B cell (primary cell): ENCODE data around the gene DISP2.

ENCODE experiments used
- CTCF ChIP-seq: fragments of 200-600 bp; IDR thresholded peaks from one replicate; pipeline ENCODE4 v1.8.0; 2022; ENCODE audit warnings: antibody characterized with exemption, mild to moderate bottlenecking
- EZH2 ChIP-seq: IDR thresholded peaks from 2 replicates; pipeline ENCODE4 v1.6.1; 2012; ENCODE audit warnings: borderline replicate concordance, low read depth, mild to moderate bottlenecking, moderate library complexity, low read length; ENCODE audit not compliant: insufficient read depth, poor library complexity, severe bottlenecking

GRCh38 chr15:40413036-40413435, 55.0 kb downstream of the DISP2 start:
- no peak for TF ChIP-seq CTCF
- TF ChIP-seq EZH2 = no peak
